ENCODE data around the gene DDX10.
"Not testable (repeated sequence)": the region's sequence is repeated elsewhere in the genome, so short reads cannot be mapped to it uniquely, and the experiment has no call there.

DDX10 gene

DNA sequence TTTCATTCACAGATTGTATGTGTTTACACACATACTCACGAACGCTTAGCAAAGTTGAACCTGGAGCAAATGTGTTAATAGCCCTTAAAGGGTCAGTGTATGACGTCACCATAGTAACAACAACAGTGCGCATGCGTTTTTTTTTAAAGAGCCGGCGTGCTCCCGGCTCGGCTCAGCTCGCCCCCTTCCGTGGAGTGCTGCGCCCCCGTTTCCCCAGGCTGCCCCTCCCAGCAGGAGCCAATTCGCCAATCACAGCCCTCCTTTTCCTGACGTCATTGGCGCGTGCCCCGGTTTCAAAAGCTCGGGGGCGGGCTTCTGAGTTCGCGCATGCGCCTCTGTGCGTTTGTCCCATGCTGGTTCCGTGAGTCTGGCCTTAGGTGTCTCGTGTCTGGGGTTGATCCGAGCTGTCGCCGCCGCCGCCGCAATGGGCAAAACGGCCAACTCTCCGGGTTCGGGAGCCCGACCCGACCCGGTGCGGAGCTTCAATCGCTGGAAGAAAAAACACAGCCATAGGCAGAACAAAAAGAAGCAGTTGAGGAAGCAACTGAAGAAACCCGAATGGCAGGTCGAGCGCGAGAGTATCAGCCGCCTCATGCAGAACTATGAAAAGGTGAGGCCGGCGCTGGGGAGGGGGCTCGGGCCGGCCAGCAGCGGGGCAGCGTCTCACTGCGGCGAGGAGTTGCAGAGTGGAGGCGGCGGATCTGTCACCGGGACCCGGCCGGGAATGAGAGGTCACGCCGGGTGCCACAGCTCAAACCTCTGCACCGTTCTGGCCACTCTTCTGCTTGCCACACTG is at the start of gene DDX10:
Gene DDX10 (plus strand): TSS at position 340 of the 796 bp plus-strand sequence. CDS start 85 bp downstream, at position 425.
- peak; percentile 95 for FAIRE-seq

- no peak for FAIRE-seq
These were observed 48.3 kb upstream of the DDX10 start for GRCh38 chr11:108616549-108616948.

GRCh38 chr11:108617055-108617454 is 47.8 kb upstream of the DDX10 start:
- FAIRE-seq = no peak

DNA sequence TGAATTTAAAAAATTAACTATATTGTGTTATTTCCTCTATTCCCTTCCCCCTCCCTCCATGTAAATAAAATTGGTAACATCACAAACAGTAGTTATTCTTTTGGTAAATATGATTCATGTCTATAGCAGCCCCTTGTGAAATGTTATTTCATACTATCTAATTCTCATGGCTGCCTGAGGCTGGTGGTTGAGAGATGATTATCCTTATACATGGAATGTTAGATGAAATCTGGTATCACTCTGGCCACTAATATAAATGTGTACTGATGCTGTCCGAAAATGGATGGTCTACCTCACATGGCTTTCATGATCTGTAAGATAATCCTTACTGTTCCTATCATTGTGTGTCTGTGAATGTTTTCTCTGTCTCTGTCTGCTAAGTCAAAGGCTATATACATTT is 46.3 kb upstream of the DDX10 start:
- no peak for FAIRE-seq

DNA sequence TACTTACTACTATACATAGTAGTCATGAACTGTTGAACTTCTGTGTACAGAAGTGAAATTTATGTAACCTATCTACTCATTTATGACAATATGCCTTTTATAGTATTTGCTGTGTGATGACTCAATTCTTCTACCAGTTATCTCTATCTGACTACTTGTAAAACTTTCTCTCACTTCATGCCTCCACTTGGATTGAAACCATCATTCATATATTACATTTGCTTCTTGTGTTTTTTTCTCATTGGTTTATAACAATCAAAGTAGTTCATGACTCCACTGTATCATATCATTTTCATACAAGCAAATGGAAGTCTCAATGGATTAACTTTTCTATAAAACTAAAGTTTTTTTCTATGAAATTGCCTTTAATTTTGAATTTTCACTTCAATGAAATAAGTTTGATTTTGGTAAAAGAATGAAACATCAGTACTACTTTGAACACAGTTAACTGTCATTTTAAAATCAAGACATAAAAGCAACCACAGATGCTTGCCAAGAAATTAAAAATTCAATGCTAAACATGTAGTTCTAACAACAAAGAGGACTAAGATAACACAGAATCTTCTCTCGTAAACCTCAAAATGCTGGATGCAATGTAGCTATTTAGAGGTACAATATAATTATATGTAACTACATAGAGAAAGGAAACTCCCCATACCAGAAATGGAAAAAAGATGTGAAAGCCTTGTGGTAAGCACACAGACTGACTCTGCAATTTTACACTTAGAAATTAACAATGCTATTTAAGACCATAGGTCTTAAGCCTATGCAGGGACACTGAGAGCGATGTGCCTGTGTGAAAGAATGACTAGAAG is 43.7 kb upstream of the DDX10 start:
- no peak for FAIRE-seq

DNA sequence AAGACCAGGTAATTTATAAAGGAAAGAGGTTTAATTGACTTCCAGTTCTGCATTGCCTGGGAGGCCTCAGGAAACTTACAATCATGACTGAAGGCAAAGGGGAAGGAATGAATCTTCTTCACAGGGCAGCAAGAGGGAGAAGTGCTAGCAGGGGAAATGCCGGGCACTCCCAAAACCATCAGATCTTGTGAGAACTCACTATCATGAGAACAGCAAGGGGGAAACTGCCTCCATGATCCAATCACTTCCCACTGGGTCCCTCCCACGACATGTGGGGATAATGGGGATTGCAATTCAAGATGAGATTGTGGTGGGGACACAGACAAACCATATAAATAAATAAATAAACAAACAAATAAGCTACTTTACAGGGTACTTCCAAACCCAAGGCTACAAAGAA is 42.5 kb upstream of the DDX10 start:
- FAIRE-seq = no peak

- FAIRE-seq = no peak
These were observed 40.5 kb upstream of the DDX10 start for GRCh38 chr11:108624196-108624925.

- no peak for FAIRE-seq
These were observed 36.5 kb upstream of the DDX10 start for GRCh38 chr11:108628326-108628725.

GRCh38 chr11:108628812-108629211 is 36.1 kb upstream of the DDX10 start:
- FAIRE-seq = no peak

DNA sequence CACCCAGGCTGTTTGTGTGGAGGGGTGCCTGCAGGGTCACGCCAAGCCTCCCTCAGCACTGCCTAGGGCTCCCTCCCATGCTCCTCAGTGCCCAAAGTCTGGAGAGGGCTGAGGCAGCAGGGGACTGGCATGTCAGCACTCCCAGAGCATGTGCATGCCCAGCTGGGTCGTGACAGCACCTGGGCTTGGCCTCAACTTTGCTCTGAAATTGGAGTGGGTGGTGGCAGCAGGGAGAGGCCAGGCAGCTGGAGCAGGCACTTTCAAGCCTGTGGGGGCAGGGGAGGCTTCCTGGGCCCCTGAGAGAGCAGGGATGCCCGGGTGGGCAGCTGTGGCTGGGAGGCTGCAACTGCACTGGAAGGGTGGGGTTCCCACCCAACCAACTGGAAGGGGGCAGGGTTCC is 35.6 kb upstream of the DDX10 start:
- no peak for FAIRE-seq

GRCh38 chr11:108632041-108632704 is 32.7 kb upstream of the DDX10 start:
- FAIRE-seq = no peak

GRCh38 chr11:108635106-108635505 is 29.8 kb upstream of the DDX10 start:
- FAIRE-seq = no peak

DNA sequence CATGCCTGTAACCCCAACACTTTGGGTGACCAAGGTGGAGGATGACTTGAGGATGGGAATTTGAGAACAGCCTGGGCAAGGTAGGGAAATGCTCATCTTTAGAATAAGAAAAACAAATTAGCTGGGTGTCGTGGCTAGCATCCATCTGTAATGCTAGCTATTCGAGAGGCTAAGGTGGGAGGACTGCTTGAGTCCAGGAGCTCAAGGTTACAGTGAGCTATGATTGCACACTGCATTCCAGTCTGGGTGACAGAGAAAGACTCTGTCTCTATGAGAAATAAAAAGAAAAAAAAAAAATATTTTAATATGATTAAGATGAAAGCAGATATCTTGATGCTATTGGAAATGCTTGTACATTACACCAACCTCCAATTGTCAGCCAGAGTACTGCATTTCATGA is 28.6 kb upstream of the DDX10 start:
- no peak for FAIRE-seq

DNA sequence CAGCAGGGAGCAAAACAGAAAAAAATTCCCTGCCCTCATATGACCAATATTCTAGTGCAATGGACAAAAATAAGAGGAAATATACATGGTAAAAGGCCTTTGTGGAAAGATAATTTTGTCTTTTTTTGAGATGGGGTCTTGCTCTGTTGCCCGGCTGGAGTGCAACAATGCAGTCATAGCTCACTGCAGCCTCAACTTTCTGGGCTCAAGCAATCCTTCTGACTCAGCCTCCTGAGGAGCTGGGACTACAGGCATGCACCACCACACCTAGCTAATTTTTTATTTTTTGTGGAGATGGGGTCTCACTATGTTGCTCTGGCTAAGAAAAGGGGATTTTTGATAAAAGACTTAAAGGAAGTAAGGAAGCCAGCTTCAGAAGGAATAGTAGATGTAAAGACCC is 25.7 kb upstream of the DDX10 start:
- no peak for FAIRE-seq

- FAIRE-seq = not testable (repeated sequence)
These were observed 23.1 kb upstream of the DDX10 start for GRCh38 chr11:108641752-108642151.

GRCh38 chr11:108643974-108644373 is 20.9 kb upstream of the DDX10 start:
- FAIRE-seq = no peak

- FAIRE-seq = no peak
These were observed 18.9 kb upstream of the DDX10 start for GRCh38 chr11:108645970-108646369.

- FAIRE-seq = no peak
These were observed 17.5 kb upstream of the DDX10 start for GRCh38 chr11:108647387-108647700.

- no peak for FAIRE-seq
These were observed 17.0 kb upstream of the DDX10 start for GRCh38 chr11:108647701-108648527.

- FAIRE-seq = no peak
These were observed 16.4 kb upstream of the DDX10 start for GRCh38 chr11:108648528-108648885.

- not testable (repeated sequence) for FAIRE-seq
These were observed 10.8 kb upstream of the DDX10 start for GRCh38 chr11:108654100-108654499.

- peak; percentile 23 for FAIRE-seq
These were observed 9.8 kb upstream of the DDX10 start for GRCh38 chr11:108654994-108655631.

Measured in endometrium (tissue), 2 donors.